Fibroblast of lung (primary cell): ENCODE data around the gene MED15. TPM values are rescaled to one million over a fixed set of nuclear protein-coding genes. Genes with fewer than 3 reads are reported as not detected.
A peak's percentile ranks its signal among the peaks of the same experiment; 100 is the strongest.

Experiments used
- DNase-seq, 2 donors: peaks; one replicate each; pipeline versions ENCODE4 v3.0.0 to v3.0.0-alpha.2; 2010; ENCODE audit warnings: low read depth in 2 of 2
- H2AFZ ChIP-seq: 2 replicates; pipeline ENCODE4 v1.5.1; 2012; ENCODE audit warnings: low read length, control low read depth, inconsistent platforms
- H3K27ac ChIP-seq: 2 replicates; pipeline ENCODE4 v1.5.1; 2011; ENCODE audit warnings: low read length, control low read depth; ENCODE audit not compliant: insufficient read depth
- H3K27me3 ChIP-seq: 2 replicates; pipeline ENCODE4 v1.5.1; 2011; ENCODE audit warnings: mild to moderate bottlenecking, low read length; ENCODE audit not compliant: control insufficient read depth, insufficient read depth
- H3K36me3 ChIP-seq: 2 replicates; pipeline ENCODE4 v1.5.1; 2011; ENCODE audit warnings: low read length; ENCODE audit not compliant: control insufficient read depth, insufficient read depth
- H3K4me1 ChIP-seq: 2 replicates; pipeline ENCODE4 v1.5.1; 2011; ENCODE audit warnings: low read length; ENCODE audit not compliant: control insufficient read depth, insufficient read depth; ENCODE audit errors: extremely low read depth
- H3K4me2 ChIP-seq: 2 replicates; pipeline ENCODE4 v1.5.1; 2011; ENCODE audit warnings: low read length, control low read depth; ENCODE audit not compliant: insufficient read depth; ENCODE audit errors: extremely low read depth
- H3K4me3 ChIP-seq, 4 experiments: fragments of 200-600 bp in 1 of 4; sonication (generic) in 1 of 4; replicated peaks in 1 of 4; 2 replicates each; pipeline ENCODE4 v1.5.1; 2011 to 2016; ENCODE audit warnings: low read length in 4 of 4, low read depth in 3 of 4, mild to moderate bottlenecking in 3 of 4, control low read depth in 2 of 4, inconsistent platforms in 1 of 4, mixed read lengths in 1 of 4; ENCODE audit not compliant: insufficient read depth in 1 of 4; ENCODE audit errors: control extremely low read depth in 1 of 4
- H3K79me2 ChIP-seq: 2 replicates; pipeline ENCODE4 v1.5.1; 2012; ENCODE audit warnings: mild to moderate bottlenecking, low read length, inconsistent platforms; ENCODE audit not compliant: control insufficient read depth, insufficient read depth
- H3K9ac ChIP-seq: 2 replicates; pipeline ENCODE4 v1.5.1; 2011; ENCODE audit warnings: mild to moderate bottlenecking, low read length, control low read depth; ENCODE audit not compliant: insufficient read depth
- H3K9me3 ChIP-seq: 2 replicates; pipeline ENCODE4 v1.5.1; 2012; ENCODE audit warnings: low read depth, low read length; ENCODE audit not compliant: control insufficient read depth, insufficient read depth
- H4K20me1 ChIP-seq: 2 replicates; pipeline ENCODE4 v1.5.1; 2011; ENCODE audit warnings: low read length; ENCODE audit not compliant: control insufficient read depth, insufficient read depth; ENCODE audit errors: extremely low read depth
- CTCF ChIP-seq, 2 donors: IDR thresholded peaks in 1 of 2; conservative IDR thresholded peaks in 1 of 2; 1 replicate in 1 of 2; 2 replicates in 1 of 2; pipeline ENCODE4 v1.5.1; 2011 to 2012; ENCODE audit warnings: low read length in 2 of 2, control low read depth in 1 of 2, inconsistent platforms in 1 of 2, low read depth in 1 of 2, mild to moderate bottlenecking in 1 of 2
- EZH2 ChIP-seq: IDR thresholded peaks from 2 replicates; pipeline ENCODE4 v1.5.1; 2012; ENCODE audit warnings: low read length, control low read depth, mild to moderate bottlenecking; ENCODE audit errors: missing control alignments
- polyA plus RNA-seq, 2 donors: library from polyadenylated mRNA; depleted of rRNA in 1 of 2; stranded (reverse) in 1 of 2; unstranded in 1 of 2; fragments of >200 nt; gene quantifications; 2 replicates each; pipeline ENCODE4 v1.2.1, GENCODE V29; 2011 to 2012; ENCODE audit warnings: missing spikeins in 1 of 2
- total RNA-seq: library from RNA; depleted of rRNA; stranded (reverse); fragments of >200 nt; gene quantifications from 2 replicates; pipeline ENCODE4 v1.2.1, GENCODE V29; 2014

MED15 gene
- total and polyA plus RNA-seq, 2 donors (not counting 1 experiment from before 2014, with no cell fraction given), result 28.6 TPM

- Histone ChIP-seq H3K27me3 (no peaks in the 10 kb centered on the region), H3K36me3 (peaks cover 35% of the 10 kb centered on the region), H3K4me2 (no peak overlapping the region), H4K20me1 (no peaks in the 10 kb centered on the region), H3K9me3 (no peaks in the 10 kb centered on the region), H3K4me3 (no peak overlapping the region), H3K27ac (peak overlapping the region; percentile 20), H3K9ac (no peak overlapping the region), H3K4me1 (peaks cover 10% of the 10 kb centered on the region), H2AFZ (no peak overlapping the region), H3K79me2 (peaks cover 21% of the 10 kb centered on the region)
- TF ChIP-seq CTCF (conservative IDR thresholded peaks at IDR 0.05 in 1 of 2, IDR thresholded peaks at IDR 0.05 in 1 of 2; ENCODE audit: low read depth in 1 of 2, low read length in 2 of 2) (no peak), EZH2 (no peak)
- DNase-seq, result no peak
Observed at GRCh38 chr22:20577045-20577444, 69.6 kb downstream of the MED15 start.

- Histone ChIP-seq H2AFZ (no peak overlapping the region), H3K9ac (no peak overlapping the region), H3K79me2 (peaks cover 18% of the 10 kb centered on the region), H4K20me1 (no peaks in the 10 kb centered on the region), H3K27ac (no peak overlapping the region), H3K4me3 (no peak overlapping the region), H3K27me3 (no peaks in the 10 kb centered on the region), H3K4me1 (peaks cover 10% of the 10 kb centered on the region), H3K4me2 (no peak overlapping the region), H3K9me3 (no peaks in the 10 kb centered on the region), H3K36me3 (peaks cover 33% of the 10 kb centered on the region)
- DNase-seq, result no peak
- TF ChIP-seq EZH2 (no peak), CTCF (conservative IDR thresholded peaks at IDR 0.05 in 1 of 2, IDR thresholded peaks at IDR 0.05 in 1 of 2; ENCODE audit: low read depth in 1 of 2, low read length in 2 of 2) (no peak)
Observed at GRCh38 chr22:20577549-20577975, 70.2 kb downstream of the MED15 start.

- DNase-seq, result no peak
Observed at GRCh38 chr22:20578192-20578591, 70.8 kb downstream of the MED15 start.

More at GRCh38 chr22:20578192-20578591, 70.8 kb downstream of the MED15 start:
- Histone ChIP-seq H3K9me3 (no peaks in the 10 kb centered on the region), H3K4me2 (no peak overlapping the region), H4K20me1 (no peaks in the 10 kb centered on the region), H3K4me1 (peaks cover 8% of the 10 kb centered on the region), H3K36me3 (peaks cover 35% of the 10 kb centered on the region), H3K79me2 (peaks cover 17% of the 10 kb centered on the region), H3K4me3 (no peak overlapping the region), H2AFZ (no peak overlapping the region), H3K9ac (no peak overlapping the region), H3K27me3 (no peaks in the 10 kb centered on the region), H3K27ac (no peak overlapping the region)
- TF ChIP-seq EZH2 (no peak), CTCF (conservative IDR thresholded peaks at IDR 0.05 in 1 of 2, IDR thresholded peaks at IDR 0.05 in 1 of 2; ENCODE audit: low read depth in 1 of 2, low read length in 2 of 2) (no peak)
